Liver (tissue), 9 donors: ENCODE measurements around the gene TTC38. TPM values are rescaled to one million over a fixed set of nuclear protein-coding genes. Genes with fewer than 3 reads are reported as not detected.

ENCODE experiments used
- DNase-seq: peaks from one replicate; pipeline ENCODE4 v3.0.0-alpha.2; 2017; ENCODE audit warnings: low spot score
- H3K27ac ChIP-seq, 2 donors: one replicate each; pipeline ENCODE4 v1.7.0; 2013; ENCODE audit warnings: inconsistent platforms in 2 of 2, low read length in 2 of 2, control low read depth in 1 of 2, low read depth in 1 of 2, mild to moderate bottlenecking in 1 of 2
- H3K27me3 ChIP-seq, 4 donors: one replicate each; pipeline versions ENCODE4 v1.6.1 to v1.7.0; 2013; ENCODE audit warnings: low read length in 3 of 4, inconsistent platforms in 1 of 4, mild to moderate bottlenecking in 1 of 4, moderate library complexity in 1 of 4; ENCODE audit not compliant: control insufficient read depth in 4 of 4, insufficient read depth in 4 of 4
- H3K36me3 ChIP-seq, 4 donors: one replicate each; pipeline versions ENCODE4 v1.6.1 to v1.7.0; 2013; ENCODE audit warnings: low read length in 3 of 4, mild to moderate bottlenecking in 3 of 4, low read depth in 1 of 4, moderate library complexity in 1 of 4; ENCODE audit not compliant: control insufficient read depth in 4 of 4, insufficient read depth in 3 of 4
- H3K4me1 ChIP-seq, 4 donors: one replicate each; pipeline versions ENCODE4 v1.6.1 to v1.7.0; 2013; ENCODE audit warnings: low read length in 3 of 4, mild to moderate bottlenecking in 3 of 4, moderate library complexity in 1 of 4; ENCODE audit not compliant: control insufficient read depth in 4 of 4, insufficient read depth in 4 of 4
- H3K4me3 ChIP-seq, 3 donors: one replicate each; pipeline versions ENCODE4 v1.6.1 to v1.7.0; 2013; ENCODE audit warnings: low read length in 3 of 3, control low read depth in 1 of 3, low read depth in 1 of 3, mild to moderate bottlenecking in 1 of 3
- H3K9ac ChIP-seq, 2 donors: one replicate each; pipeline ENCODE4 v1.7.0; 2013; ENCODE audit warnings: low read length in 2 of 2, mild to moderate bottlenecking in 2 of 2, moderate library complexity in 2 of 2, control low read depth in 1 of 2, low read depth in 1 of 2
- H3K9me3 ChIP-seq, 4 donors: one replicate each; pipeline versions ENCODE4 v1.6.1 to v1.7.0; 2013; ENCODE audit warnings: low read length in 3 of 4; ENCODE audit not compliant: control insufficient read depth in 4 of 4
- CTCF ChIP-seq: fragments of 150-350 bp; IDR thresholded peaks from 2 replicates; pipeline ENCODE4 v1.5.1; 2017; ENCODE audit warnings: improper control_type of control experiment, low read depth, low read length; ENCODE audit not compliant: missing input control
- EGR1 ChIP-seq, 2 donors: IDR thresholded peaks; 2 replicates each; pipeline ENCODE4 v1.6.1; 2016 to 2018; ENCODE audit warnings: antibody characterized with exemption in 2 of 2, low read depth in 2 of 2
- FOXA1 ChIP-seq: IDR thresholded peaks from 2 replicates; pipeline ENCODE4 v1.6.1; 2016; ENCODE audit warnings: antibody characterized with exemption
- FOXA2 ChIP-seq: IDR thresholded peaks from 2 replicates; pipeline ENCODE4 v1.6.1; 2016; ENCODE audit warnings: antibody characterized with exemption
- GABPA ChIP-seq, 2 donors: IDR thresholded peaks in 1 of 2; conservative IDR thresholded peaks in 1 of 2; 2 replicates each; pipeline ENCODE4 v1.6.1; 2016; ENCODE audit warnings: antibody characterized with exemption in 2 of 2, mild to moderate bottlenecking in 1 of 2, moderate library complexity in 1 of 2
- HNF4A ChIP-seq, 2 donors: conservative IDR thresholded peaks; 2 replicates each; pipeline ENCODE4 v1.6.1; 2016; ENCODE audit warnings: antibody characterized with exemption in 2 of 2, mild to moderate bottlenecking in 2 of 2
- HNF4G ChIP-seq: IDR thresholded peaks from 2 replicates; pipeline ENCODE4 v1.6.1; 2016; ENCODE audit warnings: antibody characterized with exemption
- JUND ChIP-seq, 2 donors: IDR thresholded peaks; 2 replicates each; pipeline ENCODE4 v1.6.1; 2016; ENCODE audit warnings: antibody characterized with exemption in 2 of 2
- MAX ChIP-seq: IDR thresholded peaks from 2 replicates; pipeline ENCODE4 v1.6.1; 2016; ENCODE audit warnings: antibody characterized with exemption
- NR2F2 ChIP-seq: IDR thresholded peaks from 2 replicates; pipeline ENCODE4 v1.6.1; 2016; ENCODE audit warnings: antibody characterized with exemption
- RAD21 ChIP-seq, 2 donors: IDR thresholded peaks; 2 replicates each; pipeline ENCODE4 v1.6.1; 2016; ENCODE audit warnings: antibody characterized with exemption in 2 of 2, mild to moderate bottlenecking in 2 of 2
- REST ChIP-seq: IDR thresholded peaks from 2 replicates; pipeline ENCODE4 v1.6.1; 2016; ENCODE audit warnings: antibody characterized with exemption, mild to moderate bottlenecking
- RXRA ChIP-seq, 2 donors: IDR thresholded peaks; 2 replicates each; pipeline ENCODE4 v1.6.1; 2017 to 2018; ENCODE audit warnings: antibody characterized with exemption in 2 of 2, mild to moderate bottlenecking in 1 of 2
- SP1 ChIP-seq: IDR thresholded peaks from 2 replicates; pipeline ENCODE4 v1.6.1; 2018; ENCODE audit warnings: antibody characterized with exemption, mild to moderate bottlenecking
- TAF1 ChIP-seq: conservative IDR thresholded peaks from 2 replicates; pipeline ENCODE4 v1.6.1; 2016; ENCODE audit warnings: antibody characterized with exemption, mild to moderate bottlenecking
- YY1 ChIP-seq: IDR thresholded peaks from 2 replicates; pipeline ENCODE4 v1.6.1; 2016; ENCODE audit warnings: antibody characterized with exemption, mild to moderate bottlenecking
- ZBTB33 ChIP-seq: IDR thresholded peaks from 2 replicates; pipeline ENCODE4 v1.6.1; 2016; ENCODE audit warnings: antibody characterized with exemption
- WGBS: extraction: QIAGEN DNeasy Blood & Tissue Kit; methylation state at CpG from one replicate; pipeline ENCODE4 v1.1.7; 2013; 5-methylcytosine and 5-hydroxymethylcytosine counted together
- polyA plus RNA-seq, 2 donors: library from polyadenylated mRNA; stranded (reverse) in 1 of 2; unstranded in 1 of 2; fragments of 200-250 nt in 1 of 2; fragments of >200 nt in 1 of 2; fragmentation: Nextera tagmentation in 1 of 2; extraction: Ambion mirVana in 1 of 2; gene quantifications; one replicate each; pipeline versions ENCODE4 v1.2.1 to v1.2.3, GENCODE V29; 2013 to 2015
- total RNA-seq, 2 donors: library from RNA; depleted of rRNA; stranded (reverse); fragments of >200 nt; gene quantifications; one replicate each; pipeline ENCODE4 v1.2.3, GENCODE V29; 2014
- TF ChIP-seq, protein P1 (sequence below): IDR thresholded peaks from 2 replicates; pipeline ENCODE4 v1.6.1; 2016; ENCODE audit warnings: antibody characterized with exemption
- donor health status: healthy.
- donor health status: healthy.
- donor health status: healthy.
- donor health status: healthy.
- donor health status: healthy.

TTC38 gene
- total and polyA plus RNA-seq, 4 donors = 63.9 to 389 (median 128) TPM

DNA sequence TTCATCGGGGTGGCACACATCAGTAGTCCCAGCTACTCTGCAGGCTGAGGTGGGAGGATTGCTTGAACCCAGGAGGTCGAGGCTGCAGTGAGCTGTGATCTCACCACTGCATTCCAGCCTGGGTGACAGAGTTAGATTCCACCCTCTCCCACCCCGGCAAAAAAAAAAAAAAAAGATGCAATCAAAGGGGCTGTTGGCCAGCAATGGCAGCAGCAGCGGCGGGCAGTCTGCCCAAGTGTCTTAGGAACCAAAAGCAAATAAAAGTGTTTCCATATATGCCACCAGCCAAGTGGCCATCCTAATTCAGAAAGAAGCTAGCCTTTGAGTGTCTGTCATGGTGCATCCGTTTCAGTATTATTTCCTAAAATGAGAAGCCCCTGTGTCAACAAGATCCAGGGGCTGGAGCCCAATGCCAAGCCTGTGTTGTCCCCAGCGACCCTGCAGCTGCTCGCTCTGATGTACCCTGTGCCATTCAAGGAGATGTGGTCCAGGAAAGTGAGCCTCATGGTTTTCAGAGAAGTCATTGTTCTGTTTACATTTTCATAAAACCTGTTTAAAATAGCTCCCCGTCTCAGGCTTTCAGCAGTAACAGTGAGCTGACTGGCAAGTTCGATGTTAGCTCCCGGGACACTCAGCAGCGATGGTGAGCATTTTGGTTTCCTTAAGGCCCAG is 30.2 kb upstream of the TTC38 start:
- Histone ChIP-seq H3K27ac (no peak overlapping the region), H3K27me3 (no peaks in the 10 kb centered on the region), H3K4me1 (peaks cover 4 to 18% (median 13%) of the 10 kb centered on the region in 4 donors), H3K36me3 (peaks cover 18 to 41% (median 37%) of the 10 kb centered on the region in 4 donors), H3K9me3 (no peaks in the 10 kb centered on the region), H3K9ac (no peak overlapping the region), H3K4me3 (no peak overlapping the region)
- no peak for TF ChIP-seq ZBTB33
- TF ChIP-seq, protein P1, sequence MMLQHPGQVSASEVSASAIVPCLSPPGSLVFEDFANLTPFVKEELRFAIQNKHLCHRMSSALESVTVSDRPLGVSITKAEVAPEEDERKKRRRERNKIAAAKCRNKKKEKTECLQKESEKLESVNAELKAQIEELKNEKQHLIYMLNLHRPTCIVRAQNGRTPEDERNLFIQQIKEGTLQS = no peak
- TF ChIP-seq YY1 = no peak
- no peak for TF ChIP-seq FOXA1
- TF ChIP-seq FOXA2 = no peak
- no peak for TF ChIP-seq MAX
- no peak for TF ChIP-seq HNF4A (conservative IDR thresholded peaks at IDR 0.05)
- no peak for TF ChIP-seq HNF4G
- no peak for TF ChIP-seq REST
- TF ChIP-seq GABPA (IDR thresholded peaks at IDR 0.05 in 1 of 2, conservative IDR thresholded peaks at IDR 0.05 in 1 of 2) = no peak
- no peak for TF ChIP-seq TAF1
- TF ChIP-seq EGR1 (IDR thresholded peaks at IDR 0.05; ENCODE audit: low read depth in 2 of 2) = no peak
- TF ChIP-seq SP1 = no peak
- TF ChIP-seq JUND (IDR thresholded peaks at IDR 0.05) = no peak
- no peak for TF ChIP-seq RAD21 (IDR thresholded peaks at IDR 0.05)
- no peak for TF ChIP-seq NR2F2
- TF ChIP-seq RXRA (IDR thresholded peaks at IDR 0.05) = no peak
- TF ChIP-seq CTCF = no peak
- 95% methylated on average over 12 of the region's 12 CpGs for WGBS
- no peak for DNase-seq
